SK-N-SH treated with all-trans-retinoic acid at 6 μM for 48 hours (cell line): Measurements from ENCODE around the gene ETV6.

Experiments
- ATAC-seq: fragments of 200-7000 bp; cut with Tn5 transposase; 3 replicates; pipeline ENCODE4 v1.9.1; 2020; ENCODE audit warnings: mild to moderate bottlenecking, moderate library complexity
- BACH2 ChIP-seq: fragments of 250-450 bp; sonication (Bioruptor Pico); IDR thresholded peaks from 2 replicates; pipeline ENCODE4 v1.9.0; 2021; ENCODE audit warnings: mild to moderate bottlenecking, borderline replicate concordance
- CSDC2 ChIP-seq: fragments of 250-450 bp; sonication (Bioruptor Pico); IDR thresholded peaks from 2 replicates; pipeline ENCODE4 v1.5.0; 2020; ENCODE audit warnings: mild to moderate bottlenecking, moderate library complexity
- ESRRG ChIP-seq: fragments of 250-450 bp; sonication (Bioruptor Pico); IDR thresholded peaks from 2 replicates; pipeline ENCODE4 v1.6.1; 2021; ENCODE audit warnings: mild to moderate bottlenecking
- GLIS3 ChIP-seq: fragments of 250-450 bp; sonication (Bioruptor Pico); IDR thresholded peaks from 2 replicates; pipeline ENCODE4 v1.5.0; 2020; ENCODE audit warnings: mild to moderate bottlenecking, moderate library complexity
- ISL1 ChIP-seq: fragments of 250-450 bp; sonication (Bioruptor Pico); IDR thresholded peaks from 2 replicates; pipeline ENCODE4 v2.1.2; 2022; ENCODE audit warnings: mild to moderate bottlenecking, moderate library complexity
- OSR1 ChIP-seq: fragments of 250-450 bp; sonication (Bioruptor Pico); IDR thresholded peaks from 2 replicates; pipeline ENCODE4 v1.8.0; 2022; ENCODE audit warnings: moderate library complexity, mild to moderate bottlenecking, inconsistent platforms
- PATZ1 ChIP-seq: fragments of 250-450 bp; sonication (Bioruptor Pico); IDR thresholded peaks from 2 replicates; pipeline ENCODE4 v1.8.0; 2020; ENCODE audit warnings: mild to moderate bottlenecking, moderate library complexity, borderline replicate concordance
- POU6F1 ChIP-seq: fragments of 250-450 bp; sonication (Bioruptor Pico); IDR thresholded peaks from 2 replicates; pipeline ENCODE4 v1.8.0; 2021; ENCODE audit warnings: low read depth, mild to moderate bottlenecking, moderate library complexity, borderline replicate concordance
- PPARA ChIP-seq: fragments of 250-450 bp; sonication (Bioruptor Pico); IDR thresholded peaks from 2 replicates; pipeline ENCODE4 v1.5.0; 2020; ENCODE audit warnings: mild to moderate bottlenecking, borderline replicate concordance
- SNAI2 ChIP-seq: fragments of 250-450 bp; sonication (Bioruptor Pico); IDR thresholded peaks from 2 replicates; pipeline ENCODE4 v1.5.0; 2020; ENCODE audit warnings: mild to moderate bottlenecking, moderate library complexity
- TCF4 ChIP-seq: fragments of 250-450 bp; sonication (Bioruptor Pico); IDR thresholded peaks from 2 replicates; pipeline ENCODE4 v1.8.0; 2021; ENCODE audit warnings: mild to moderate bottlenecking, moderate library complexity, borderline replicate concordance
- TOX ChIP-seq: fragments of 250-450 bp; sonication (Bioruptor Pico); IDR thresholded peaks from 2 replicates; pipeline ENCODE4 v1.8.0; 2021; ENCODE audit warnings: mild to moderate bottlenecking, moderate library complexity, borderline replicate concordance
- TSHZ2 ChIP-seq: fragments of 250-450 bp; sonication (Bioruptor Pico); IDR thresholded peaks from 2 replicates; pipeline ENCODE4 v1.5.0; 2020; ENCODE audit warnings: mild to moderate bottlenecking, moderate library complexity
- ZC3H10 ChIP-seq: fragments of 250-450 bp; sonication (Bioruptor Pico); IDR thresholded peaks from 2 replicates; pipeline ENCODE4 v1.5.1; 2021; ENCODE audit warnings: mild to moderate bottlenecking, moderate library complexity
- ZFP3 ChIP-seq: fragments of 250-450 bp; sonication (Bioruptor Pico); IDR thresholded peaks from 2 replicates; pipeline ENCODE4 v1.5.0; 2020; ENCODE audit warnings: mild to moderate bottlenecking, moderate library complexity
- ZFP30 ChIP-seq: fragments of 450-650 bp; formaldehyde crosslinking; IDR thresholded peaks from 2 replicates; pipeline ENCODE4 v1.5.0; 2022; ENCODE audit warnings: mild to moderate bottlenecking, moderate library complexity
- ZNF565 ChIP-seq: fragments of 450-650 bp; formaldehyde crosslinking; conservative IDR thresholded peaks from 2 replicates; pipeline ENCODE4 v1.5.0; 2020; ENCODE audit warnings: low read depth, mild to moderate bottlenecking, moderate library complexity
- ZNF70 ChIP-seq: fragments of 450-650 bp; formaldehyde crosslinking; IDR thresholded peaks from 2 replicates; pipeline ENCODE4 v1.5.0; 2020; ENCODE audit warnings: mild to moderate bottlenecking, moderate library complexity
- ZNF8 ChIP-seq: fragments of 450-650 bp; formaldehyde crosslinking; IDR thresholded peaks from 2 replicates; pipeline ENCODE4 v1.5.0; 2020; ENCODE audit warnings: mild to moderate bottlenecking, moderate library complexity
- TF ChIP-seq, protein P1 (sequence below): fragments of 250-450 bp; sonication (Bioruptor Pico); IDR thresholded peaks from 2 replicates; pipeline ENCODE4 v1.5.1; 2020; ENCODE audit warnings: low read depth, mild to moderate bottlenecking, moderate library complexity
- TF ChIP-seq, protein P2 (sequence below): fragments of 250-450 bp; sonication (Bioruptor Pico); IDR thresholded peaks from 2 replicates; pipeline ENCODE4 v1.5.1; 2021; ENCODE audit warnings: mild to moderate bottlenecking, moderate library complexity

ETV6 gene

GRCh38 chr12:11757531-11757930 is 108.1 kb downstream of the ETV6 start:
- ATAC-seq: no peak
- TF ChIP-seq POU6F1 (CRISPR knock-in tag) (no peak), ZNF565 (CRISPR knock-in tag) (no peak), ZC3H10 (CRISPR knock-in tag) (no peak), BACH2 (CRISPR knock-in tag) (no peak), OSR1 (CRISPR knock-in tag) (no peak), TOX (CRISPR knock-in tag) (no peak), PATZ1 (CRISPR knock-in tag) (no peak), GLIS3 (CRISPR knock-in tag) (no peak), ZNF70 (CRISPR knock-in tag) (no peak), TSHZ2 (CRISPR knock-in tag) (no peak), ISL1 (no peak), ESRRG (CRISPR knock-in tag) (no peak), ZNF8 (CRISPR knock-in tag) (no peak), PPARA (CRISPR knock-in tag) (no peak), ZFP3 (CRISPR knock-in tag) (no peak)
- TF ChIP-seq, protein P1, sequence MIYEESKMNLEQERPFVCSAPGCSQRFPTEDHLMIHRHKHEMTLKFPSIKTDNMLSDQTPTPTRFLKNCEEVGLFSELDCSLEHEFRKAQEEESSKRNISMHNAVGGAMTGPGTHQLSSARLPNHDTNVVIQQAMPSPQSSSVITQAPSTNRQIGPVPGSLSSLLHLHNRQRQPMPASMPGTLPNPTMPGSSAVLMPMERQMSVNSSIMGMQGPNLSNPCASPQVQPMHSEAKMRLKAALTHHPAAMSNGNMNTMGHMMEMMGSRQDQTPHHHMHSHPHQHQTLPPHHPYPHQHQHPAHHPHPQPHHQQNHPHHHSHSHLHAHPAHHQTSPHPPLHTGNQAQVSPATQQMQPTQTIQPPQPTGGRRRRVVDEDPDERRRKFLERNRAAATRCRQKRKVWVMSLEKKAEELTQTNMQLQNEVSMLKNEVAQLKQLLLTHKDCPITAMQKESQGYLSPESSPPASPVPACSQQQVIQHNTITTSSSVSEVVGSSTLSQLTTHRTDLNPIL (CRISPR knock-in tag): no peak
- TF ChIP-seq, all 23 proteins: peak for 0

DNA sequence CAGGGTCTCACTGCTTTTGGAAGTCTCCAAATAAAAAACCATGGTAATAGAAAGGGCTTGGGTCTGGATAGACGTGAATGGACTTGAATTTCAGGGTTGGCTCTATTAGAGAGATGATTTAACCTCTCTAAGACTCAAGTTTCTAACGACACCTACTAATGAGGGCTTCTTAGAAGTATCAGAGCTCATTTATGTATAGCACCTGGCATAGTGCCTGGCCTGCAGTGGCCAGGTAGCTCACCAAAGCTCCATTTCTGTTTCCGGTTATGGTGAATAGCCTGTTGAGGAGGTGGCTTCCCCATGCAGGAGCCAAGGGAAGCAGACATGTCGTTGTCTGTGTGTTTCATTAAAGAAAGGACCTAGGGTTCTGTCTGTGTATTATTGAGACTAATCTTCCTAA is 108.6 kb downstream of the ETV6 start:
- ATAC-seq: no peak
- TF ChIP-seq ZFP30 (no peak), SNAI2 (CRISPR knock-in tag) (no peak), TCF4 (CRISPR knock-in tag) (no peak), ZNF70 (CRISPR knock-in tag) (no peak), ZC3H10 (CRISPR knock-in tag) (no peak), CSDC2 (CRISPR knock-in tag) (no peak), PATZ1 (CRISPR knock-in tag) (no peak), POU6F1 (CRISPR knock-in tag) (no peak), OSR1 (CRISPR knock-in tag) (no peak), ZNF565 (CRISPR knock-in tag) (no peak), PPARA (CRISPR knock-in tag) (no peak), BACH2 (CRISPR knock-in tag) (no peak)
- TF ChIP-seq, protein P2, sequence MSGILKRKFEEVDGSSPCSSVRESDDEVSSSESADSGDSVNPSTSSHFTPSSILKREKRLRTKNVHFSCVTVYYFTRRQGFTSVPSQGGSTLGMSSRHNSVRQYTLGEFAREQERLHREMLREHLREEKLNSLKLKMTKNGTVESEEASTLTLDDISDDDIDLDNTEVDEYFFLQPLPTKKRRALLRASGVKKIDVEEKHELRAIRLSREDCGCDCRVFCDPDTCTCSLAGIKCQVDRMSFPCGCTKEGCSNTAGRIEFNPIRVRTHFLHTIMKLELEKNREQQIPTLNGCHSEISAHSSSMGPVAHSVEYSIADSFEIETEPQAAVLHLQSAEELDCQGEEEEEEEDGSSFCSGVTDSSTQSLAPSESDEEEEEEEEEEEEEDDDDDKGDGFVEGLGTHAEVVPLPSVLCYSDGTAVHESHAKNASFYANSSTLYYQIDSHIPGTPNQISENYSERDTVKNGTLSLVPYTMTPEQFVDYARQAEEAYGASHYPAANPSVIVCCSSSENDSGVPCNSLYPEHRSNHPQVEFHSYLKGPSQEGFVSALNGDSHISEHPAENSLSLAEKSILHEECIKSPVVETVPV (CRISPR knock-in tag): no peak
- TF ChIP-seq, all 23 proteins: peak for 0
